Smooth muscle cell (in vitro differentiated cells): ENCODE measurements around the gene COL1A1. TPM values are rescaled to one million over a fixed set of nuclear protein-coding genes. Genes with fewer than 3 reads are reported as not detected.

Source experiments
- DNase-seq: peaks from one replicate; lab custom pipeline; 2025; ENCODE audit not compliant: unreplicated experiment; lab: John Stamatoyannopoulos, UW
- H2AFZ ChIP-seq: fragments of 200-600 bp; sonication (generic); 2 replicates; pipeline ENCODE4 v1.6.0; 2016; ENCODE audit warnings: antibody characterized with exemption, low read depth, mild to moderate bottlenecking
- H3F3A ChIP-seq: fragments of 200-600 bp; sonication (generic); 2 replicates; pipeline ENCODE4 v1.6.0; 2017; ENCODE audit warnings: antibody characterized with exemption, low read depth
- H3K27ac ChIP-seq: fragments of 200-600 bp; sonication (generic); 2 replicates; pipeline ENCODE4 v1.5.1; 2016; ENCODE audit warnings: low read depth, mild to moderate bottlenecking
- H3K27me3 ChIP-seq: fragments of 200-600 bp; sonication (generic); 2 replicates; pipeline ENCODE4 v1.6.1; 2016; ENCODE audit warnings: low read depth, mild to moderate bottlenecking
- H3K36me3 ChIP-seq: fragments of 200-600 bp; sonication (generic); 2 replicates; pipeline ENCODE4 v1.5.1; 2016; ENCODE audit warnings: low read depth
- H3K4me1 ChIP-seq: fragments of 200-600 bp; sonication (generic); 2 replicates; pipeline ENCODE4 v1.5.1; 2016; ENCODE audit warnings: low read depth
- H3K4me2 ChIP-seq: fragments of 200-600 bp; sonication (generic); 2 replicates; pipeline ENCODE4 v1.6.0; 2016; ENCODE audit warnings: mild to moderate bottlenecking
- H3K4me3 ChIP-seq: fragments of 200-600 bp; sonication (generic); 2 replicates; pipeline ENCODE4 v1.5.1; 2016; ENCODE audit warnings: mild to moderate bottlenecking
- H3K79me2 ChIP-seq: fragments of 200-600 bp; sonication (generic); 2 replicates; pipeline ENCODE4 v1.6.0; 2016; ENCODE audit warnings: low read depth, mild to moderate bottlenecking
- H3K9ac ChIP-seq: fragments of 200-600 bp; sonication (generic); 2 replicates; pipeline ENCODE4 v1.6.0; 2016; ENCODE audit warnings: low read depth
- H3K9me3 ChIP-seq: fragments of 200-600 bp; sonication (generic); replicated peaks from 2 replicates; pipeline ENCODE4 v1.5.1; 2016; ENCODE audit warnings: low read depth
- H4K20me1 ChIP-seq: fragments of 200-600 bp; sonication (generic); 2 replicates; pipeline ENCODE4 v1.6.0; 2016; ENCODE audit warnings: low read depth
- WGBS: methylation state at CpG from one replicate; pipeline ENCODE4 v1.1.7; 2016; ENCODE audit warnings: low lambda C conversion rate; 5-methylcytosine and 5-hydroxymethylcytosine counted together
- polyA plus RNA-seq: library from polyadenylated mRNA; unstranded; fragments of >200 nt; fragmentation: Nextera tagmentation; extraction: Ambion mirVana; gene quantifications from 2 replicates; pipeline ENCODE4 v1.2.1, GENCODE V29; 2016
- total RNA-seq: library from RNA; depleted of rRNA; stranded (reverse); fragments of >200 nt; gene quantifications from 2 replicates; pipeline ENCODE4 v1.2.3, GENCODE V29; 2014
- TF ChIP-seq, protein P1 (sequence below): fragments of 200-600 bp; sonication (generic); IDR thresholded peaks from 2 replicates; pipeline ENCODE4 v1.5.1; 2017; ENCODE audit warnings: borderline replicate concordance, mild to moderate bottlenecking, antibody characterized with exemption; ENCODE audit not compliant: insufficient read depth, poor library complexity, severe bottlenecking

COL1A1 gene
- total and polyA plus RNA-seq, 2 experiments from 2014 or later, result 4,141 to 25,649 TPM

DNA sequence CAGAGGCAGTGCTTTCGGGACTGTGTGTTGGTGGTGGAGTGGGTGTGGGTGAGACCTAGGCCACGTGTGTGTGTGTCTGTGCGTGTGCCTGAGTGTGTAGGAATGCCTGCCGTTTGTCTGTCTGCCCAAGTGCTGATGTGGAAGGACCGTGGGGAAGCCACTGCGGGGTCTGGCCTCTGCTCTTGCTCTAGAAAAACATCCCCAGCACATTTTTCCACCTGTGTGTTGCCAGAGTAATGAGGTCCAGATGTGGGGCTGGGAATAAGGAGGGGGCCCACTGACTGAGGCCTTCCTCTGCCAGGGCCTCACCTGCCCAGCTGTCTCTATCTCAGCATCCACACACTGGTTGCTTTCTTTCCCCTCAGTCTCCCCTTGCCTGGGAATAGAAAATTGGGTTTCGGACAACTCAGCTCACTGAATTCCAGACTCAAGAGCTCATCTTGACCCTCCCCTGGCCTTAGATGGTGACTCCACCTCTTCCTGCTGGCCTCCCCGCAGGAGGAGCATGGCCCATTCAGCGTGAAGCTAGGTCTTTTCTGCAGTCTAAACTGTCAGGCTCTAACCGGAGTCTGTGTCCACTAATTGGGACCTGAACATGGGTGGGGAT is 28.0 kb downstream of the COL1A1 start:
- Histone ChIP-seq H3K27me3 (no peaks in the 10 kb centered on the region), H3K4me2 (peak overlapping the region; percentile 36), H3K4me3 (no peak overlapping the region), H3K9ac (peak overlapping the region; percentile 20), H3K36me3 (no peaks in the 10 kb centered on the region), H2AFZ (no peak overlapping the region), H3F3A (peaks cover 20% of the 10 kb centered on the region), H3K4me1 (peaks cover 11% of the 10 kb centered on the region), H3K9me3 (no peaks in the 10 kb centered on the region), H4K20me1 (no peaks in the 10 kb centered on the region), H3K27ac (peak overlapping the region; percentile 64), H3K79me2 (no peaks in the 10 kb centered on the region)
- no peak for DNase-seq
- TF ChIP-seq, protein P1, sequence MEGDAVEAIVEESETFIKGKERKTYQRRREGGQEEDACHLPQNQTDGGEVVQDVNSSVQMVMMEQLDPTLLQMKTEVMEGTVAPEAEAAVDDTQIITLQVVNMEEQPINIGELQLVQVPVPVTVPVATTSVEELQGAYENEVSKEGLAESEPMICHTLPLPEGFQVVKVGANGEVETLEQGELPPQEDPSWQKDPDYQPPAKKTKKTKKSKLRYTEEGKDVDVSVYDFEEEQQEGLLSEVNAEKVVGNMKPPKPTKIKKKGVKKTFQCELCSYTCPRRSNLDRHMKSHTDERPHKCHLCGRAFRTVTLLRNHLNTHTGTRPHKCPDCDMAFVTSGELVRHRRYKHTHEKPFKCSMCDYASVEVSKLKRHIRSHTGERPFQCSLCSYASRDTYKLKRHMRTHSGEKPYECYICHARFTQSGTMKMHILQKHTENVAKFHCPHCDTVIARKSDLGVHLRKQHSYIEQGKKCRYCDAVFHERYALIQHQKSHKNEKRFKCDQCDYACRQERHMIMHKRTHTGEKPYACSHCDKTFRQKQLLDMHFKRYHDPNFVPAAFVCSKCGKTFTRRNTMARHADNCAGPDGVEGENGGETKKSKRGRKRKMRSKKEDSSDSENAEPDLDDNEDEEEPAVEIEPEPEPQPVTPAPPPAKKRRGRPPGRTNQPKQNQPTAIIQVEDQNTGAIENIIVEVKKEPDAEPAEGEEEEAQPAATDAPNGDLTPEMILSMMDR, result no peak
- 20% methylated on average over 10 of the region's 10 CpGs for WGBS

- H3K4me2 ChIP-seq, result no peak overlapping the region
- H3K36me3 ChIP-seq, result no peaks in the 10 kb centered on the region
- no peaks in the 10 kb centered on the region for H3K27me3 ChIP-seq
- H2AFZ ChIP-seq, result no peak overlapping the region
- no peak for DNase-seq
- peaks cover 20% of the 10 kb centered on the region for H3F3A ChIP-seq
- peak overlapping the region; percentile 20 for H3K9ac ChIP-seq
- H3K27ac ChIP-seq, result peak overlapping the region; percentile 64
- no peaks in the 10 kb centered on the region for H3K9me3 ChIP-seq
- H3K4me1 ChIP-seq, result peaks cover 10% of the 10 kb centered on the region
- WGBS, result 73% methylated on average over 6 of the region's 6 CpGs
- no peaks in the 10 kb centered on the region for H4K20me1 ChIP-seq
- no peaks in the 10 kb centered on the region for H3K79me2 ChIP-seq
- no peak overlapping the region for H3K4me3 ChIP-seq
- TF ChIP-seq, protein P1, result no peak
Measured at GRCh38 chr17:50172936-50173334, 28.5 kb downstream of the COL1A1 start.

- H3K4me3 ChIP-seq, result no peak overlapping the region
- TF ChIP-seq, protein P1, result no peak
- H3K27me3 ChIP-seq, result no peaks in the 10 kb centered on the region
- peaks cover 13% of the 10 kb centered on the region for H3F3A ChIP-seq
- 96% methylated on average over 11 of the region's 11 CpGs for WGBS
- H2AFZ ChIP-seq, result no peak overlapping the region
- no peaks in the 10 kb centered on the region for H3K36me3 ChIP-seq
- no peaks in the 10 kb centered on the region for H4K20me1 ChIP-seq
- no peaks in the 10 kb centered on the region for H3K79me2 ChIP-seq
- no peaks in the 10 kb centered on the region for H3K9me3 ChIP-seq
- peaks cover 2% of the 10 kb centered on the region for H3K4me1 ChIP-seq
- no peak overlapping the region for H3K4me2 ChIP-seq
- H3K27ac ChIP-seq, result no peak overlapping the region
- H3K9ac ChIP-seq, result no peak overlapping the region
- DNase-seq, result no peak
Measured at GRCh38 chr17:50172130-50172529, 29.3 kb downstream of the COL1A1 start.
